Measurements from ENCODE around the gene RAD23A. TPM values are rescaled to one million over a fixed set of nuclear protein-coding genes. Genes with fewer than 3 reads are reported as not detected.

Gene RAD23A
- total and polyA plus RNA-seq, 9 of the 15 experiments (the other 6 are each of a cell fraction or from before 2014, with no cell fraction given), result 9.5 to 181 (median 101) TPM

DNA sequence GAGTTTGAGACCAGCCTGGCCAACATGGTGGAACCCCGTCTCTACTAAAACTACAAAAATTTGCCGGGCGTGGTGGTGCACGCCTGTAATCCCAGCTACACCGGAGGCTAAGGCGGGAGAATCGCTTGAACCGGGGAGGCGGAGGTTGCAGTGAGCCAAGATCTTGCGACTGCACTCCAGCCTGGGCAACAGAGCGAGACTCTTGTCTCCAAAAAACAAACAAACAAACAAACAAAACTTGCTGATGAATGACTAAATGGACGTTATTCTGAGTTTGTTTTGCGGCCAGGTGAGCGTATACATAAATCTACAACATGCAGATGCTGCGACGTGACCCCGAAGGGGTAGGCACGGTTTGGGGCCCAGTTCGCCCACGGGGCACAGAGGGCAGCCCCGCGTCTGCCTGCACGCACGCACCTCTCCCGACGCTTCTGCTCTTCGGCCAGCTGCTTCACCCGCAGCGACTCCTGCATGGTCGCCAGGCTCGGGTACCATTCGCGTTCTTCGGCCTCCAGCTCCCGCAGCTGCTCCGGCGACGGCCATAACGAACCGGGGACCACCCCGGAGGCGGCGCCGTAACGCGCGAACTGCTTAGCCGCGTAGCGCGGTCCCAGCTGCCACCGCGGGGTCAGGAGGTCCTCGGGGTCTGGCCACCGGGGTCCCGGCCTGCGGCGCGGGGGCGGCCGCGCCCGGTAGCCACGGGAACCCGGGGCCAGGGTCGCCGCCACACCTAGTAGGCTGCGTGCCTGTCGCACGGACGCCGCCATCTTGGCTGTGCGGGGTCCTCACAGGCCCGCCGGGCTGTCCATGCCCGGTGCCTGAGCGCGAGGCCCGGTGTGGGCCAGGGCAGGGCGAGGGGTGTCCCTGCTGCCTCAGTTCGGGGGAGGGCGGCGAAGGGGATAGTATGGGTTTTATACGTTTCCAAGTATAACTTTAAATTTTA lies 11.1 kb downstream of the RAD23A start, which contains the start of gene GADD45GIP1 (continued):
- TF ChIP-seq, protein P1, sequence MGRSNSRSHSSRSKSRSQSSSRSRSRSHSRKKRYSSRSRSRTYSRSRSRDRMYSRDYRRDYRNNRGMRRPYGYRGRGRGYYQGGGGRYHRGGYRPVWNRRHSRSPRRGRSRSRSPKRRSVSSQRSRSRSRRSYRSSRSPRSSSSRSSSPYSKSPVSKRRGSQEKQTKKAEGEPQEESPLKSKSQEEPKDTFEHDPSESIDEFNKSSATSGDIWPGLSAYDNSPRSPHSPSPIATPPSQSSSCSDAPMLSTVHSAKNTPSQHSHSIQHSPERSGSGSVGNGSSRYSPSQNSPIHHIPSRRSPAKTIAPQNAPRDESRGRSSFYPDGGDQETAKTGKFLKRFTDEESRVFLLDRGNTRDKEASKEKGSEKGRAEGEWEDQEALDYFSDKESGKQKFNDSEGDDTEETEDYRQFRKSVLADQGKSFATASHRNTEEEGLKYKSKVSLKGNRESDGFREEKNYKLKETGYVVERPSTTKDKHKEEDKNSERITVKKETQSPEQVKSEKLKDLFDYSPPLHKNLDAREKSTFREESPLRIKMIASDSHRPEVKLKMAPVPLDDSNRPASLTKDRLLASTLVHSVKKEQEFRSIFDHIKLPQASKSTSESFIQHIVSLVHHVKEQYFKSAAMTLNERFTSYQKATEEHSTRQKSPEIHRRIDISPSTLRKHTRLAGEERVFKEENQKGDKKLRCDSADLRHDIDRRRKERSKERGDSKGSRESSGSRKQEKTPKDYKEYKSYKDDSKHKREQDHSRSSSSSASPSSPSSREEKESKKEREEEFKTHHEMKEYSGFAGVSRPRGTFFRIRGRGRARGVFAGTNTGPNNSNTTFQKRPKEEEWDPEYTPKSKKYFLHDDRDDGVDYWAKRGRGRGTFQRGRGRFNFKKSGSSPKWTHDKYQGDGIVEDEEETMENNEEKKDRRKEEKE (IDR thresholded peaks at IDR 0.05; ENCODE audit: borderline replicate concordance in 1 of 2, control insufficient read depth in 1 of 2, low read depth in 2 of 2, low read length in 1 of 2), result no peak
- TF ChIP-seq KLF6 (CRISPR knock-in tag; IDR thresholded peaks at IDR 0.05; ENCODE audit: borderline replicate concordance) (no peak), ZBTB17 (CRISPR knock-in tag; IDR thresholded peaks at IDR 0.05) (no peak), FOXJ2 (tag; IDR thresholded peaks at IDR 0.05) (no peak), RFX5 (IDR thresholded peaks at IDR 0.05; ENCODE audit: low read depth, low read length) (no peak), MED1 (CRISPR knock-in tag; IDR thresholded peaks at IDR 0.05; ENCODE audit: borderline replicate concordance) (no peak), STAG1 (CRISPR knock-in tag; IDR thresholded peaks at IDR 0.05; ENCODE audit: borderline replicate concordance) (0 out of 2 replicates have a peak, but pooled peaks have one; percentile 11), ZZZ3 (IDR thresholded peaks at IDR 0.05) (no peak), ETV1 (tag; conservative IDR thresholded peaks at IDR 0.05; ENCODE audit: low read depth) (no peak)
- TF ChIP-seq, protein P2, sequence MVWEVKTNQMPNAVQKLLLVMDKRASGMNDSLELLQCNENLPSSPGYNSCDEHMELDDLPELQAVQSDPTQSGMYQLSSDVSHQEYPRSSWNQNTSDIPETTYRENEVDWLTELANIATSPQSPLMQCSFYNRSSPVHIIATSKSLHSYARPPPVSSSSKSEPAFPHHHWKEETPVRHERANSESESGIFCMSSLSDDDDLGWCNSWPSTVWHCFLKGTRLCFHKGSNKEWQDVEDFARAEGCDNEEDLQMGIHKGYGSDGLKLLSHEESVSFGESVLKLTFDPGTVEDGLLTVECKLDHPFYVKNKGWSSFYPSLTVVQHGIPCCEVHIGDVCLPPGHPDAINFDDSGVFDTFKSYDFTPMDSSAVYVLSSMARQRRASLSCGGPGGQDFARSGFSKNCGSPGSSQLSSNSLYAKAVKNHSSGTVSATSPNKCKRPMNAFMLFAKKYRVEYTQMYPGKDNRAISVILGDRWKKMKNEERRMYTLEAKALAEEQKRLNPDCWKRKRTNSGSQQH (CRISPR knock-in tag; IDR thresholded peaks at IDR 0.05), result no peak
- TF ChIP-seq, protein P3, sequence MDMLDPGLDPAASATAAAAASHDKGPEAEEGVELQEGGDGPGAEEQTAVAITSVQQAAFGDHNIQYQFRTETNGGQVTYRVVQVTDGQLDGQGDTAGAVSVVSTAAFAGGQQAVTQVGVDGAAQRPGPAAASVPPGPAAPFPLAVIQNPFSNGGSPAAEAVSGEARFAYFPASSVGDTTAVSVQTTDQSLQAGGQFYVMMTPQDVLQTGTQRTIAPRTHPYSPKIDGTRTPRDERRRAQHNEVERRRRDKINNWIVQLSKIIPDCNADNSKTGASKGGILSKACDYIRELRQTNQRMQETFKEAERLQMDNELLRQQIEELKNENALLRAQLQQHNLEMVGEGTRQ (CRISPR knock-in tag; IDR thresholded peaks at IDR 0.05), result no peak
- TF ChIP-seq, protein P4, sequence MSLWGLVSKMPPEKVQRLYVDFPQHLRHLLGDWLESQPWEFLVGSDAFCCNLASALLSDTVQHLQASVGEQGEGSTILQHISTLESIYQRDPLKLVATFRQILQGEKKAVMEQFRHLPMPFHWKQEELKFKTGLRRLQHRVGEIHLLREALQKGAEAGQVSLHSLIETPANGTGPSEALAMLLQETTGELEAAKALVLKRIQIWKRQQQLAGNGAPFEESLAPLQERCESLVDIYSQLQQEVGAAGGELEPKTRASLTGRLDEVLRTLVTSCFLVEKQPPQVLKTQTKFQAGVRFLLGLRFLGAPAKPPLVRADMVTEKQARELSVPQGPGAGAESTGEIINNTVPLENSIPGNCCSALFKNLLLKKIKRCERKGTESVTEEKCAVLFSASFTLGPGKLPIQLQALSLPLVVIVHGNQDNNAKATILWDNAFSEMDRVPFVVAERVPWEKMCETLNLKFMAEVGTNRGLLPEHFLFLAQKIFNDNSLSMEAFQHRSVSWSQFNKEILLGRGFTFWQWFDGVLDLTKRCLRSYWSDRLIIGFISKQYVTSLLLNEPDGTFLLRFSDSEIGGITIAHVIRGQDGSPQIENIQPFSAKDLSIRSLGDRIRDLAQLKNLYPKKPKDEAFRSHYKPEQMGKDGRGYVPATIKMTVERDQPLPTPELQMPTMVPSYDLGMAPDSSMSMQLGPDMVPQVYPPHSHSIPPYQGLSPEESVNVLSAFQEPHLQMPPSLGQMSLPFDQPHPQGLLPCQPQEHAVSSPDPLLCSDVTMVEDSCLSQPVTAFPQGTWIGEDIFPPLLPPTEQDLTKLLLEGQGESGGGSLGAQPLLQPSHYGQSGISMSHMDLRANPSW (CRISPR knock-in tag; IDR thresholded peaks at IDR 0.05), result no peak
- TF ChIP-seq, protein P5, sequence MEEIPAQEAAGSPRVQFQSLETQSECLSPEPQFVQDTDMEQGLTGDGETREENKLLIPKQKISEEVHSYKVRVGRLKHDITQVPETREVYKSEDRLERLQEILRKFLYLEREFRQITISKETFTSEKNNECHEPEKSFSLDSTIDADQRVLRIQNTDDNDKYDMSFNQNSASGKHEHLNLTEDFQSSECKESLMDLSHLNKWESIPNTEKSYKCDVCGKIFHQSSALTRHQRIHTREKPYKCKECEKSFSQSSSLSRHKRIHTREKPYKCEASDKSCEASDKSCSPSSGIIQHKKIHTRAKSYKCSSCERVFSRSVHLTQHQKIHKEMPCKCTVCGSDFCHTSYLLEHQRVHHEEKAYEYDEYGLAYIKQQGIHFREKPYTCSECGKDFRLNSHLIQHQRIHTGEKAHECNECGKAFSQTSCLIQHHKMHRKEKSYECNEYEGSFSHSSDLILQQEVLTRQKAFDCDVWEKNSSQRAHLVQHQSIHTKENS (CRISPR knock-in tag; IDR thresholded peaks at IDR 0.05), result no peak
- TF ChIP-seq, protein P6, sequence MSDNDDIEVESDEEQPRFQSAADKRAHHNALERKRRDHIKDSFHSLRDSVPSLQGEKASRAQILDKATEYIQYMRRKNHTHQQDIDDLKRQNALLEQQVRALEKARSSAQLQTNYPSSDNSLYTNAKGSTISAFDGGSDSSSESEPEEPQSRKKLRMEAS (CRISPR knock-in tag; IDR thresholded peaks at IDR 0.05), result peak; percentile 80
- TF ChIP-seq, protein P7, sequence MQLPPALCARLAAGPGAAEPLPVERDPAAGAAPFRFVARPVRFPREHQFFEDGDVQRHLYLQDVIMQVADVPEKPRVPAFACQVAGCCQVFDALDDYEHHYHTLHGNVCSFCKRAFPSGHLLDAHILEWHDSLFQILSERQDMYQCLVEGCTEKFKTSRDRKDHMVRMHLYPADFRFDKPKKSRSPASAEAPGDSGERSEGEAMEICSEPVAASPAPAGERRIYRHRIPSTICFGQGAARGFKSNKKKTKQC (CRISPR knock-in tag; IDR thresholded peaks at IDR 0.05), result peak; percentile 62

Data from K562 (cell line).